ENCODE measurements around the gene NKD1.

- no peak for TF ChIP-seq CTCF (conservative IDR thresholded peaks at IDR 0.05; ENCODE audit: low read length)
- no peak for TF ChIP-seq EZH2phosphoT487 (IDR thresholded peaks at IDR 0.05; ENCODE audit: borderline replicate concordance)
Measured at GRCh38 chr16:50616386-50616785, 68.2 kb downstream of the NKD1 start.

Measured in Loucy (cell line).